OCI-LY1 (cell line): Measurements from ENCODE around the gene SV2C.
"Not testable (repeated sequence)": the region's sequence is repeated elsewhere in the genome, so short reads cannot be mapped to it uniquely, and the experiment has no call there.

ENCODE experiments used
- H2AFZ ChIP-seq: fragments of 200-600 bp; sonication (generic), shearing (Covaris generic); 2 replicates; pipeline ENCODE4 v1.6.0; 2014; ENCODE audit warnings: antibody characterized with exemption, mild to moderate bottlenecking, low read length
- H3F3A ChIP-seq: fragments of 200-600 bp; sonication (generic), shearing (Covaris generic); 2 replicates; pipeline ENCODE4 v1.6.0; 2014; ENCODE audit warnings: mild to moderate bottlenecking, antibody characterized with exemption, low read length, moderate library complexity; ENCODE audit not compliant: insufficient read depth
- H3K27ac ChIP-seq: fragments of 200-600 bp; sonication (generic); 2 replicates; pipeline ENCODE4 v1.5.1; 2014; ENCODE audit warnings: low read length, mixed run types, mild to moderate bottlenecking, low read depth; ENCODE audit not compliant: poor library complexity, severe bottlenecking
- H3K27me3 ChIP-seq: fragments of 200-600 bp; sonication (generic); 2 replicates; pipeline ENCODE4 v1.6.0; 2014; ENCODE audit warnings: antibody characterized with exemption, mild to moderate bottlenecking, low read length, moderate library complexity; ENCODE audit not compliant: insufficient read depth
- H3K36me3 ChIP-seq: fragments of 200-600 bp; sonication (generic); 2 replicates; pipeline ENCODE4 v1.6.1; 2014; ENCODE audit warnings: mild to moderate bottlenecking, antibody characterized with exemption, low read length, moderate library complexity, mixed read lengths; ENCODE audit not compliant: insufficient read depth
- H3K4me1 ChIP-seq: fragments of 200-600 bp; sonication (generic); 2 replicates; pipeline ENCODE4 v1.5.1; 2014; ENCODE audit warnings: mild to moderate bottlenecking, low read length, moderate library complexity; ENCODE audit not compliant: insufficient read depth, severe bottlenecking
- H3K4me2 ChIP-seq: fragments of 200-600 bp; sonication (generic), shearing (Covaris generic); 2 replicates; pipeline ENCODE4 v1.6.1; 2014; ENCODE audit warnings: low read length
- H3K4me3 ChIP-seq: fragments of 200-600 bp; sonication (generic); 2 replicates; pipeline ENCODE4 v1.5.1; 2014; ENCODE audit warnings: low read length, low read depth, mild to moderate bottlenecking, mixed read lengths; ENCODE audit not compliant: poor library complexity, severe bottlenecking
- H3K79me2 ChIP-seq: fragments of 200-600 bp; shearing (Covaris generic); 2 replicates; pipeline ENCODE4 v1.6.1; 2016; ENCODE audit warnings: mixed run types, low read length, mixed read lengths; ENCODE audit not compliant: insufficient read depth
- H3K9ac ChIP-seq: fragments of 200-600 bp; sonication (generic), shearing (Covaris generic); 2 replicates; pipeline ENCODE4 v1.6.1; 2014; ENCODE audit warnings: mild to moderate bottlenecking, low read length, mixed read lengths
- H3K9me2 ChIP-seq: fragments of 200-600 bp; sonication (generic), shearing (Covaris generic); 2 replicates; pipeline ENCODE4 v1.6.1; 2014; ENCODE audit warnings: low read depth, mild to moderate bottlenecking, low read length, mixed read lengths
- H3K9me3 ChIP-seq: fragments of 200-600 bp; shearing (Covaris generic); 2 replicates; pipeline ENCODE4 v1.6.1; 2014; ENCODE audit warnings: low read length, mixed read lengths
- H4K20me1 ChIP-seq: fragments of 200-600 bp; sonication (generic), shearing (Covaris generic); 2 replicates; pipeline ENCODE4 v1.6.0; 2016; ENCODE audit warnings: mild to moderate bottlenecking, low read length; ENCODE audit not compliant: insufficient read depth
- EZH2 ChIP-seq: fragments of 200-600 bp; sonication (generic), shearing (Covaris generic); IDR thresholded peaks from 2 replicates; pipeline ENCODE4 v1.8.0; 2017; ENCODE audit warnings: borderline replicate concordance, mixed run types, mild to moderate bottlenecking, antibody characterized with exemption, low read length, moderate library complexity, mixed read lengths
- TF ChIP-seq, protein P1 (sequence below): fragments of 200-600 bp; sonication (generic), shearing (Covaris generic); IDR thresholded peaks from 2 replicates; pipeline ENCODE4 v1.5.1; 2017; ENCODE audit warnings: mild to moderate bottlenecking, antibody characterized with exemption, low read length, moderate library complexity, mixed read lengths

The SV2C gene

DNA sequence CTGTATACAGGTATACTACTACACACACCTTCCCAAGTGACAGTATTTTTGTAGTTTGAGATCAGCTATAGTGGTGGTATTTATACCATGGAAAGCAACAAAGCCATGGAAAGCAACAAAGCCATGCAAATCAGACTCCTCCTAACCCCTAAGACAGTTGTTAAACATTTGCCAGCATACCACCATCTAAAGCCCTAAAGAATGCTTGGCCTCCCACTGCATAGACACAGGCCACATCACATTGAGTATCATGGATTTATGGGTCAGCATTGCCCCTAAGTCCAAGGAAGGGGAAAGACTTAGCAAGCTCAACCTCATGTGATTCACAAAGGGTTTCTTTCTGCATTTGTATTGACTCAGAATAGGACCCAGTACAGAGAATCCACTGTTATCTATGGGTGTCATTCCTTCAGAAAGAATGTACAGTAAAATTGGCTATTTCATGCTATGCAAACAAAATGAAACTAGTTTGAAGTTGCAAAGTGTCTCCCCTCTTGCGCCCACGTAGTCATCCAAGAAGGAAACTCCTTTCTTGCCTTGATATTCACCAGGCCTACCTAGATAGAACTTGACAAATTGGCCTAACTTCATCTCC, 249.5 kb downstream of the SV2C start:
- no peaks in the 10 kb centered on the region for H4K20me1 ChIP-seq
- no peak overlapping the region for H3K9ac ChIP-seq
- H3K4me2 ChIP-seq: no peak overlapping the region
- no peaks in the 10 kb centered on the region for H3K9me2 ChIP-seq
- no peak overlapping the region for H3K4me3 ChIP-seq
- no peaks in the 10 kb centered on the region for H3K79me2 ChIP-seq
- no peak for TF ChIP-seq EZH2
- TF ChIP-seq, protein P1, sequence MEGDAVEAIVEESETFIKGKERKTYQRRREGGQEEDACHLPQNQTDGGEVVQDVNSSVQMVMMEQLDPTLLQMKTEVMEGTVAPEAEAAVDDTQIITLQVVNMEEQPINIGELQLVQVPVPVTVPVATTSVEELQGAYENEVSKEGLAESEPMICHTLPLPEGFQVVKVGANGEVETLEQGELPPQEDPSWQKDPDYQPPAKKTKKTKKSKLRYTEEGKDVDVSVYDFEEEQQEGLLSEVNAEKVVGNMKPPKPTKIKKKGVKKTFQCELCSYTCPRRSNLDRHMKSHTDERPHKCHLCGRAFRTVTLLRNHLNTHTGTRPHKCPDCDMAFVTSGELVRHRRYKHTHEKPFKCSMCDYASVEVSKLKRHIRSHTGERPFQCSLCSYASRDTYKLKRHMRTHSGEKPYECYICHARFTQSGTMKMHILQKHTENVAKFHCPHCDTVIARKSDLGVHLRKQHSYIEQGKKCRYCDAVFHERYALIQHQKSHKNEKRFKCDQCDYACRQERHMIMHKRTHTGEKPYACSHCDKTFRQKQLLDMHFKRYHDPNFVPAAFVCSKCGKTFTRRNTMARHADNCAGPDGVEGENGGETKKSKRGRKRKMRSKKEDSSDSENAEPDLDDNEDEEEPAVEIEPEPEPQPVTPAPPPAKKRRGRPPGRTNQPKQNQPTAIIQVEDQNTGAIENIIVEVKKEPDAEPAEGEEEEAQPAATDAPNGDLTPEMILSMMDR: no peak
- no peaks in the 10 kb centered on the region for H3K4me1 ChIP-seq
- no peak overlapping the region for H2AFZ ChIP-seq
- H3K27ac ChIP-seq: no peak overlapping the region
- no peaks in the 10 kb centered on the region for H3K9me3 ChIP-seq
- H3K36me3 ChIP-seq: no peaks in the 10 kb centered on the region
- no peaks in the 10 kb centered on the region for H3K27me3 ChIP-seq
- no peaks in the 10 kb centered on the region for H3F3A ChIP-seq

DNA sequence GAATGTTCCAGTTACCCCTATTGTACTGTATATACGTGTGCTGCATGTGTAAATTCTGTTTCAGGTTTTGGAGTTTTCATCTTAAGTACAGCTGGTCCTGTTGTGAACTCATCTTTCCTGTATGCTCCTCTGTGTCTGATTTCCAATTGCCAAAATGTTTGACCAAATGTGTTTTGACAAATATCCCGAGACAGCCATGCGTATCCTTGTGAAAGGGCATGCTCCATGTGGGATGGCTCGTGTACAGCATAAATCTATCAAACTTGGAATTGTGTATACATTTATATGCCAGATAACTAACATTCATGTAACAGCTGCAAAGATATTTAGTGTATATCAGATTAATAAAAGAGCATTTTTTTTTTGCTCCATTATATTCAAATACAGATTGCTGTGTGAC, 250.4 kb downstream of the SV2C start:
- no peaks in the 10 kb centered on the region for H3F3A ChIP-seq
- H3K4me1 ChIP-seq: peaks cover 5% of the 10 kb centered on the region
- no peaks in the 10 kb centered on the region for H3K36me3 ChIP-seq
- H3K9ac ChIP-seq: no peak overlapping the region
- H2AFZ ChIP-seq: no peak overlapping the region
- H3K9me2 ChIP-seq: no peaks in the 10 kb centered on the region
- H4K20me1 ChIP-seq: no peaks in the 10 kb centered on the region
- TF ChIP-seq, protein P1: no peak
- no peak for TF ChIP-seq EZH2
- no peak overlapping the region for H3K4me3 ChIP-seq
- no peaks in the 10 kb centered on the region for H3K27me3 ChIP-seq
- no peaks in the 10 kb centered on the region for H3K9me3 ChIP-seq
- H3K4me2 ChIP-seq: no peak overlapping the region
- H3K27ac ChIP-seq: no peak overlapping the region
- no peaks in the 10 kb centered on the region for H3K79me2 ChIP-seq

DNA sequence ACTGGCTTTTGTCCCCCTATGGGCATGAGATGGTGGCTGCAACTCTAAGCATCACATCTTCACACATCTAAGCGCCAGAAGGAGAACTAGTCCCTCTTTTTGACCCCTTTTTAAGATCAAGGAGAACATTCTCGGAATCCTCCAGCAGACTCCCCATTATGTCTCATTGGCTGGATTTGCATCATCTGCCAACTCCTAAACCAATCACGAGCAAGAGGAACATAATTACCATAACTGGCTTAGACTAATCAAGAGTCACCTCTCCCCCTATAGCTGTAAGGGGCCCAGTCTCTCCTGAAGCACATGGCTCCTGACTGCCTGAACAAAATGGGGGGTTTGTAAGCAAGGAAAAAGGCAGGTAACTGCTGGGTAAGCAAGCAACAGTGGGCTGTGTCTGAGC, 251.4 kb downstream of the SV2C start:
- no peaks in the 10 kb centered on the region for H3K9me3 ChIP-seq
- H3K79me2 ChIP-seq: no peaks in the 10 kb centered on the region
- H4K20me1 ChIP-seq: no peaks in the 10 kb centered on the region
- TF ChIP-seq EZH2: no peak
- TF ChIP-seq, protein P1: no peak
- no peak overlapping the region for H3K27ac ChIP-seq
- no peak overlapping the region for H3K4me2 ChIP-seq
- no peak overlapping the region for H3K4me3 ChIP-seq
- H3K27me3 ChIP-seq: no peaks in the 10 kb centered on the region
- no peaks in the 10 kb centered on the region for H3F3A ChIP-seq
- H3K9me2 ChIP-seq: no peaks in the 10 kb centered on the region
- no peaks in the 10 kb centered on the region for H3K36me3 ChIP-seq
- H3K9ac ChIP-seq: no peak overlapping the region
- H2AFZ ChIP-seq: no peak overlapping the region
- H3K4me1 ChIP-seq: peaks cover 5% of the 10 kb centered on the region

DNA sequence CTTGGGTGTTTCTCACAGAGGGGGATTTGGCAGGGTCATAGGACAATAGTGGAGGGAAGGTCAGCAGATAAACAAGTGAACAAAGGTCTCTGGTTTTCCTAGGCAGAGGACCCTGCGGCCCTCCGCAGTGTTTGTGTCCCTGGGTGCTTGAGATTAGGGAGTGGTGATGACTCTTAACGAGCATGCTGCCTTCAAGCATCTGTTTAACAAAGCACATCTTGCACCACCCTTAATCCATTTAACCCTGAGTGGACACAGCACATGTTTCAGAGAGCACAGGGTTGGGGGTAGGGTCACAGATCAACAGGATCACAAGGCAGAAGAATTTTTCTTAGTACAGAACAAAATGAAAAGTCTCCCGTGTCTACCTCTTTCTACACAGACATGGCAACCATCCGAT, 252.3 kb downstream of the SV2C start:
- not testable (repeated sequence) for H3F3A ChIP-seq, H3K4me2 ChIP-seq, H3K27ac ChIP-seq, H3K9me3 ChIP-seq, H3K9me2 ChIP-seq, H3K4me1 ChIP-seq, H4K20me1 ChIP-seq, H3K36me3 ChIP-seq, H3K9ac ChIP-seq, H3K27me3 ChIP-seq, H3K79me2 ChIP-seq, H3K4me3 ChIP-seq, H2AFZ ChIP-seq

DNA sequence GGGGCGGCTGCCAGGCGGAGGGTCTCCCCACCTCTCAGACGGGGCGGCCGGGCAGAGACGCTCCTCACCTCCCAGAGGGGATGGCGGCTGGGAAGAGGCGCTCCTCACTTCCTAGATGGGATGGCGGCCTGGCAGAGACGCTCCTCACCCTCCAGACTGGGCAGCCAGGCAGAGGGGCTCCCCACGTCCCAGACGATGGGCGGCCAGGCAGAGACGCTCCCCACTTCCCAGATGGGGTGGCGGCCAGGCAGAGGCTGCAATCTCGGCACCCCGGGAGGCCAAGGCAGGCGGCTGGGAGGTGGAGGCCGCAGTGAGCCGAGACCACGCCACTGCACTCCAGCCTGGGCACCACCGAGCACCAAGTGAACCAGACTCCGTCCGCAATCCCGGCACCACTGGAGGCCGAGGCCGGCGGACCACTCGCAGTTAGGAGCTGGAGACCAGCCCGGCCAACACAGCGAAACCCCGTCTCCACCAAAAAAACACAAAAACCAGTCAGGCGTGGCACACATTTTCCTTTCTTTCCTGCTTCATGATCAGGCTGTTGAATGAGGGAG, 253.1 kb downstream of the SV2C start:
- not testable (repeated sequence) for H3F3A ChIP-seq, H2AFZ ChIP-seq, H3K9me2 ChIP-seq, H4K20me1 ChIP-seq, H3K27me3 ChIP-seq, H3K4me3 ChIP-seq, H3K79me2 ChIP-seq, H3K4me1 ChIP-seq, H3K4me2 ChIP-seq, H3K9me3 ChIP-seq, H3K27ac ChIP-seq, H3K9ac ChIP-seq, H3K36me3 ChIP-seq
